Nephron (organoid): ENCODE results near the gene DDX5.

Experiments used
- H3K27ac Mint-ChIP-seq, 3 experiments: 2 replicates each; pipeline ENCODE4 v1.8.0; 2020; ENCODE audit warnings: mixed read lengths in 3 of 3, mild to moderate bottlenecking in 2 of 3, moderate library complexity in 1 of 3
- H3K27me3 Mint-ChIP-seq: 2 replicates; pipeline ENCODE4 v1.8.0; 2021; ENCODE audit warnings: low read depth, mild to moderate bottlenecking, moderate library complexity, mixed read lengths
- H3K36me3 Mint-ChIP-seq: 2 replicates; pipeline ENCODE4 v1.8.0; 2020; ENCODE audit warnings: low read depth, mixed read lengths
- H3K4me1 Mint-ChIP-seq: 2 replicates; pipeline ENCODE4 v1.8.0; 2020; ENCODE audit warnings: mixed read lengths
- H3K4me3 Mint-ChIP-seq, 3 experiments: 2 replicates each; pipeline ENCODE4 v1.8.0; 2020; ENCODE audit warnings: mild to moderate bottlenecking in 3 of 3, mixed read lengths in 3 of 3, moderate library complexity in 2 of 3
- H3K9me3 Mint-ChIP-seq: 2 replicates; pipeline ENCODE4 v1.8.0; 2020; ENCODE audit warnings: mixed read lengths
- CTCF ChIP-seq, 3 experiments: fragments of 200-600 bp; sonication (generic); IDR thresholded peaks; one replicate each; pipeline ENCODE4 v1.5.0; 2021; ENCODE audit warnings: antibody characterized with exemption in 3 of 3; ENCODE audit not compliant: unreplicated experiment in 3 of 3

The DDX5 gene

DNA sequence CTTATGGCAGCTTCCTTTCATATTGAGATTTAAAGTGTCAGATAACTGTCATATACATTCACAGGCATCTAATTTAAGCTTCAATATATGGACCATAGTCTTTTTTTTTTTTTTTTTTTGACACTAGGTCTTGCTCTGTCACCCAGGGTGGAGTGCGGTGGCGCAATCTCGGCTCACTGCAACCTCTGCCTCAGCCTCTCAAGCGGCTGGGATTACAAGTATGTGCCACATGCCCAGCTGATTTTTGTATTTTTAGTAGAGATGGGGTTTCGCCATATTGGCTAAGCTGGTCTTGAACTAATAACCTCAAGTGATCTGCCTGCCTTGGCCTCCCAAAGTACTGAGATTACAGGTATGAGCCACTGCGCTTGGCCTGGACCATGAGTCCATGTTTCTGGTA lies 14.3 kb upstream of the DDX5 start:
- no peak for TF ChIP-seq CTCF (IDR thresholded peaks at IDR 0.05; ENCODE audit: unreplicated experiment in 3 of 3)
- H3K27ac Mint-ChIP-seq = no peak overlapping the region
- no peaks in the 10 kb centered on the region for H3K27me3 Mint-ChIP-seq
- peaks cover 63% of the 10 kb centered on the region for H3K36me3 Mint-ChIP-seq
- H3K4me1 Mint-ChIP-seq = no peaks in the 10 kb centered on the region
- no peaks in the 10 kb centered on the region for H3K9me3 Mint-ChIP-seq
- no peak overlapping the region for H3K4me3 Mint-ChIP-seq

DNA sequence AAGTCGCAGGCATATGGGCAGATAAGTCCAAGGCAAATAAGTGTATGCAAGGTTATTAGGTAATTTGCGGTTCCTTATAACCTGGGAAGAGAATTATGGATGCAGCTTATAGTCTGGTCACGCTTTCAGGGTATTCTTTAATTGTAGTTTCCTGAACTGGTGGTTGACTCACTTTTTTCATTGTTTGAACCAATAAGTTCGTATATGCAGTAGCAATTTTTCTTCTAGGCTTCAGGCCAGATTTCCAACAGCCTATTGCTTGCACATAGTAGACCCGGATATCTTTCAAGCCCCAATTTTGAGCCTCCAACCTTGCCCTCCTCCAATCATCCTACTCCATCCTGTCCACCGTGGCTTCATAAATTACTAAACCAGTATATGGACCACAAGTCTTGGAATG lies 13.5 kb upstream of the DDX5 start:
- no peak overlapping the region for H3K4me3 Mint-ChIP-seq
- no peaks in the 10 kb centered on the region for H3K9me3 Mint-ChIP-seq
- H3K4me1 Mint-ChIP-seq = no peaks in the 10 kb centered on the region
- H3K36me3 Mint-ChIP-seq = peaks cover 68% of the 10 kb centered on the region
- TF ChIP-seq CTCF (IDR thresholded peaks at IDR 0.05; ENCODE audit: unreplicated experiment in 3 of 3) = no peak
- H3K27ac Mint-ChIP-seq = no peak overlapping the region
- no peaks in the 10 kb centered on the region for H3K27me3 Mint-ChIP-seq

GRCh38 chr17:64515829-64516228 lies 9.7 kb upstream of the DDX5 start:
- Mint-ChIP-seq H3K27me3 (no peaks in the 10 kb centered on the region), H3K27ac (no peak overlapping the region), H3K4me3 (no peak overlapping the region), H3K36me3 (peaks cover 71% of the 10 kb centered on the region), H3K4me1 (no peaks in the 10 kb centered on the region), H3K9me3 (no peaks in the 10 kb centered on the region)
- no peak for TF ChIP-seq CTCF (IDR thresholded peaks at IDR 0.05; ENCODE audit: unreplicated experiment in 3 of 3)

DNA sequence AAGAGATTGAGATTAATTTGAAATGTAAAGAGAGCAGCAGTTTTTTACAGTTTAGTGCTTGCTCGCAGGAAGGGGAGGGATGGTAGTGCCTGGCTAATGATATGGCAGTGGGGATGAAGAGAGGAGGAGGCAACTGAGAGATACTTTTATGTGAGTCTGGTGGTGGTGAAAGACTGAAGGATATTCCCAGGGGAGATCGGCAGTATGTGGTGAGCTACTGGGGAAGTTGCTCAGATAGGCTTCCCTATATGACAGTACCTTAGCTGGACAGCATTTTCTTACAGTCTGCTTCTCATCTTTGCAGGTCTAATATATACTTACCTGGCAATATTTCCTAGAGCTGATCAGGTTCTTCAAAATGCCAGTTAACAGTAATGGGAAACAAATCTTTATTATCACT lies 9.3 kb upstream of the DDX5 start:
- H3K36me3 Mint-ChIP-seq = peaks cover 75% of the 10 kb centered on the region
- no peaks in the 10 kb centered on the region for H3K4me1 Mint-ChIP-seq
- no peak overlapping the region for H3K27ac Mint-ChIP-seq
- H3K9me3 Mint-ChIP-seq = no peaks in the 10 kb centered on the region
- no peak for TF ChIP-seq CTCF (IDR thresholded peaks at IDR 0.05; ENCODE audit: unreplicated experiment in 3 of 3)
- H3K4me3 Mint-ChIP-seq = no peak overlapping the region
- H3K27me3 Mint-ChIP-seq = no peaks in the 10 kb centered on the region

- H3K9me3 Mint-ChIP-seq = no peaks in the 10 kb centered on the region
- peaks cover 32% of the 10 kb centered on the region for H3K4me1 Mint-ChIP-seq
- TF ChIP-seq CTCF (IDR thresholded peaks at IDR 0.05; ENCODE audit: unreplicated experiment in 3 of 3) = no peak
- no peak overlapping the region for H3K27ac Mint-ChIP-seq
- H3K27me3 Mint-ChIP-seq = no peaks in the 10 kb centered on the region
- peaks cover 52% of the 10 kb centered on the region for H3K36me3 Mint-ChIP-seq
- peak overlapping the region; percentile 71 to 84 (median 79) for H3K4me3 Mint-ChIP-seq
Observed at GRCh38 chr17:64509179-64509578, 3.1 kb upstream of the DDX5 start.

GRCh38 chr17:64508683-64509082 lies 2.6 kb upstream of the DDX5 start:
- Mint-ChIP-seq H3K27me3 (no peaks in the 10 kb centered on the region), H3K9me3 (no peaks in the 10 kb centered on the region), H3K27ac (peak overlapping the region in 1 of 3 experiments; percentile 100), H3K4me3 (peak overlapping the region; percentile 97 to 100 (median 99)), H3K4me1 (peaks cover 37% of the 10 kb centered on the region), H3K36me3 (peaks cover 52% of the 10 kb centered on the region)
- no peak for TF ChIP-seq CTCF (IDR thresholded peaks at IDR 0.05; ENCODE audit: unreplicated experiment in 3 of 3)
